HCT116 (cell line): ENCODE data around the gene LDB2. TPM values are rescaled to one million over a fixed set of nuclear protein-coding genes. Genes with fewer than 3 reads are reported as not detected.

ENCODE experiments used
- ATAC-seq: fragments of 200-7000 bp; cut with Tn5 transposase; 2 replicates; pipeline ENCODE4 v1.9.1; 2020; ENCODE audit warnings: mild to moderate bottlenecking, moderate library complexity
- BruUV-seq: library from RNA; stranded (reverse); fragments of 400-500 nt; replicated peaks from 2 replicates; lab custom pipeline; 2021; lab: Mats Ljungman, UMichigan
- CTCF ChIA-PET: fragments of 300-600 bp; sonication (Branson Sonifier 250); formaldehyde crosslinking; loops from one replicate; lab custom pipeline; 2021; ENCODE audit warnings: antibody characterized with exemption; lab: Charles Lee
- POLR2A ChIA-PET: fragments of 300-600, 350-600 bp; sonication (Branson Sonifier 250); formaldehyde crosslinking; loops from one replicate; lab custom pipeline; 2021; ENCODE audit warnings: antibody characterized with exemption; lab: Charles Lee
- RAD21 ChIA-PET, 2 experiments: fragments of 300-600 bp; sonication (Branson Sonifier 250); formaldehyde crosslinking; loops; one replicate each; lab custom pipeline; 2023; ENCODE audit warnings: low total read pairs in 2 of 2; ENCODE audit not compliant: uncharacterized antibody in 2 of 2, unreplicated experiment in 2 of 2, low non-redundant PET in 1 of 2; lab: Charles Lee
- DNase-seq: peaks from one replicate; pipeline ENCODE4 v3.0.0-alpha.2; 2010; ENCODE audit warnings: low read depth, low spot score
- H2AFZ ChIP-seq: fragments of 200-600 bp; shearing (Covaris generic), sonication (generic); 2 replicates; pipeline ENCODE4 v1.6.1; 2017; ENCODE audit warnings: low read depth, mixed run types, mixed read lengths, antibody characterized with exemption, low read length; ENCODE audit not compliant: poor library complexity, severe bottlenecking
- H3K27ac ChIP-seq: 2 replicates; pipeline ENCODE4 v1.5.1; 2012; ENCODE audit warnings: low read depth, low read length
- H3K27me3 ChIP-seq: fragments of 200-600 bp; sonication (generic); 2 replicates; pipeline ENCODE4 v1.6.1; 2016; ENCODE audit warnings: mixed run types, low read length, mixed read lengths; ENCODE audit not compliant: insufficient read depth
- H3K36me3 ChIP-seq, 2 experiments: fragments of 200-500 bp in 1 of 2; fragments of 200-600 bp in 1 of 2; sonication (Bioruptor generic) in 1 of 2; sonication (generic) in 1 of 2; 2 replicates each; pipeline versions ENCODE4 v1.5.1 to v1.6.1; 2014 to 2016; ENCODE audit warnings: low read length in 2 of 2, inconsistent platforms in 1 of 2, mixed read lengths in 1 of 2, mixed run types in 1 of 2; ENCODE audit not compliant: insufficient read depth in 2 of 2, control insufficient read depth in 1 of 2
- H3K4me1 ChIP-seq, 2 experiments: fragments of 200-600 bp in 1 of 2; sonication (generic) in 1 of 2; 2 replicates each; pipeline versions ENCODE4 v1.5.1 to v1.6.1; 2012 to 2017; ENCODE audit warnings: low read length in 2 of 2, inconsistent platforms in 1 of 2, mild to moderate bottlenecking in 1 of 2, mixed read lengths in 1 of 2, mixed run types in 1 of 2, moderate library complexity in 1 of 2; ENCODE audit not compliant: insufficient read depth in 2 of 2, control insufficient read depth in 1 of 2
- H3K4me2 ChIP-seq: fragments of 200-600 bp; sonication (generic); 2 replicates; pipeline ENCODE4 v1.6.1; 2017; ENCODE audit warnings: mixed run types, low read length, mixed read lengths
- H3K4me3 ChIP-seq, 2 experiments: fragments of 200-600 bp in 1 of 2; sonication (generic) in 1 of 2; replicated peaks in 1 of 2; 2 replicates each; pipeline ENCODE4 v1.5.1; 2011 to 2016; ENCODE audit warnings: low read length in 2 of 2, control low read depth in 1 of 2, low read depth in 1 of 2, mild to moderate bottlenecking in 1 of 2, mixed read lengths in 1 of 2, mixed run types in 1 of 2
- H3K79me2 ChIP-seq: fragments of 200-600 bp; sonication (generic); 2 replicates; pipeline ENCODE4 v1.6.1; 2017; ENCODE audit warnings: mild to moderate bottlenecking, mixed run types, low read length, moderate library complexity, mixed read lengths; ENCODE audit not compliant: insufficient read depth
- H3K9ac ChIP-seq: fragments of 200-600 bp; sonication (generic); 2 replicates; pipeline ENCODE4 v1.6.1; 2016; ENCODE audit warnings: low read length, mixed read lengths
- H3K9me2 ChIP-seq: fragments of 200-600 bp; sonication (generic), shearing (Covaris generic); 2 replicates; pipeline ENCODE4 v1.6.1; 2017; ENCODE audit warnings: mixed run types, mild to moderate bottlenecking, moderate library complexity; ENCODE audit not compliant: insufficient read depth
- H3K9me3 ChIP-seq, 2 experiments: fragments of 200-500 bp in 1 of 2; fragments of 200-600 bp in 1 of 2; sonication (Bioruptor generic) in 1 of 2; sonication (generic) in 1 of 2; 2 replicates each; pipeline ENCODE4 v1.6.1; 2014 to 2017; ENCODE audit warnings: low read length in 2 of 2, mixed read lengths in 2 of 2, inconsistent platforms in 1 of 2, low read depth in 1 of 2, mild to moderate bottlenecking in 1 of 2, mixed run types in 1 of 2, moderate library complexity in 1 of 2; ENCODE audit not compliant: control insufficient read depth in 1 of 2, insufficient read depth in 1 of 2
- H4K20me1 ChIP-seq: fragments of 200-600 bp; sonication (generic), shearing (Covaris generic); 2 replicates; pipeline ENCODE4 v1.6.1; 2017; ENCODE audit warnings: mixed run types, mild to moderate bottlenecking, moderate library complexity; ENCODE audit not compliant: insufficient read depth
- CBX3 ChIP-seq: IDR thresholded peaks from 2 replicates; pipeline ENCODE4 v1.6.1; 2012; ENCODE audit warnings: low read depth
- CEBPB ChIP-seq: IDR thresholded peaks from 2 replicates; pipeline ENCODE4 v1.6.1; 2012; ENCODE audit warnings: low read depth
- ELF1 ChIP-seq: IDR thresholded peaks from 2 replicates; pipeline ENCODE4 v1.6.1; 2012; ENCODE audit warnings: low read depth, borderline replicate concordance
- EZH2 ChIP-seq: fragments of 200-600 bp; sonication (generic); IDR thresholded peaks from 2 replicates; pipeline ENCODE4 v1.6.1; 2017; ENCODE audit warnings: antibody characterized with exemption, mixed run types
- EZH2phosphoT487 ChIP-seq: fragments of 200-600 bp; IDR thresholded peaks from 2 replicates; pipeline ENCODE4 v1.6.1; 2018; ENCODE audit warnings: antibody characterized with exemption, borderline replicate concordance
- FOSL1 ChIP-seq: IDR thresholded peaks from 2 replicates; pipeline ENCODE4 v1.6.1; 2012; ENCODE audit warnings: low read depth
- JUND ChIP-seq: IDR thresholded peaks from 2 replicates; pipeline ENCODE4 v1.6.1; 2012
- POLR2A ChIP-seq: IDR thresholded peaks from 2 replicates; pipeline ENCODE4 v1.7.0; 2011; ENCODE audit warnings: borderline replicate concordance; ENCODE audit not compliant: insufficient read depth, insufficient read length; ENCODE audit errors: extremely low read depth
- POLR2AphosphoS5 ChIP-seq: IDR thresholded peaks from 2 replicates; pipeline ENCODE4 v1.6.1; 2011; ENCODE audit warnings: mild to moderate bottlenecking, low read depth, low read length, moderate library complexity
- RAD21 ChIP-seq: IDR thresholded peaks from 2 replicates; pipeline ENCODE4 v1.6.1; 2012; ENCODE audit warnings: low read depth, mild to moderate bottlenecking
- SIN3A ChIP-seq: IDR thresholded peaks from 2 replicates; pipeline ENCODE4 v1.6.1; 2012; ENCODE audit warnings: low read depth
- SP1 ChIP-seq: IDR thresholded peaks from 2 replicates; pipeline ENCODE4 v1.6.1; 2012; ENCODE audit warnings: low read depth
- YY1 ChIP-seq: IDR thresholded peaks from 2 replicates; pipeline ENCODE4 v1.6.1; 2011; ENCODE audit warnings: low read length, low read depth, moderate library complexity, mild to moderate bottlenecking; ENCODE audit not compliant: insufficient replicate concordance; ENCODE audit errors: extremely low read depth
- ZFX ChIP-seq: fragments of 450-650 bp; IDR thresholded peaks from 2 replicates; pipeline ENCODE4 v1.6.1; 2017
- ZNF274 ChIP-seq: fragments of 200-500 bp; sonication (Bioruptor generic); IDR thresholded peaks from 2 replicates; pipeline ENCODE4 v1.6.1; 2014; ENCODE audit warnings: mild to moderate bottlenecking, low read depth, low read length, inconsistent platforms
- intact Hi-C: fragments of 100-400 bp; cut with micrococcal nuclease; formaldehyde crosslinking; loops from 2 replicates; pipeline ENCODE4 v1.10.0; 2022
- total RNA-seq: library from RNA; stranded (reverse); gene quantifications from one replicate; pipeline ENCODE4 v1.2.1, GENCODE V29; 2021; ENCODE audit not compliant: unreplicated experiment
- TF ChIP-seq, protein P1 (sequence below): IDR thresholded peaks from 2 replicates; pipeline ENCODE4 v1.6.1; 2012
- TF ChIP-seq, protein P2 (sequence below), 3 experiments: fragments of 200-600 bp in 1 of 3; sonication (generic) in 1 of 3; IDR thresholded peaks in 2 of 3; conservative IDR thresholded peaks in 1 of 3; 2 replicates each; pipeline ENCODE4 v1.5.1; 2012 to 2017; ENCODE audit warnings: low read depth in 2 of 3, low read length in 2 of 3, antibody characterized with exemption in 1 of 3, borderline replicate concordance in 1 of 3, control low read depth in 1 of 3, mild to moderate bottlenecking in 1 of 3, mixed read lengths in 1 of 3, mixed run types in 1 of 3, moderate library complexity in 1 of 3; ENCODE audit not compliant: insufficient read depth in 1 of 3

The LDB2 gene
- total RNA-seq, 1 experiment from 2014 or later = 0.12 TPM

DNA sequence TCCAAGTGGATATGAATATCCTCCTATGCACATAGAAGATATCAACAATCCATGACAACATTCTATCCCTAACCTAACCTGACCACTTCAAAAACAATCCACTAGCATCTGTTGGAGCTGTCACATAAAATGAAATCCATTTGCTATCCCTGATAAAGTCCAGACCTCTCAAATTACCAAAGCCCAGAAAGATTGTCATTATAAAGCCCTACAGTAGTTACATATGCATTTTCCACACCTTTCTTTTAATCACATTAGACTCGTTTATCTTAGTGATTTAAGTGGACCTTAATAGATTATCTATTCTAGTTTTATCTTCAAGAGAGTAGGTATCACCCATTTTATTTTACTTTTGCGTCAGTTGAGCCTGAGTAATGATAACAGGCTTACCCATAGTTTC is 30.6 kb downstream of the LDB2 start:
- Histone ChIP-seq H3K9me2 (no peaks in the 10 kb centered on the region), H3K4me2 (no peak overlapping the region), H3K9ac (no peak overlapping the region), H3K4me1 (peaks cover 1 to 5% of the 10 kb centered on the region in 2 experiments; a peak in 2 of 4 replicates), H3K27me3 (no peaks in the 10 kb centered on the region), H2AFZ (no peak overlapping the region), H3K27ac (no peak overlapping the region), H3K79me2 (no peaks in the 10 kb centered on the region), H3K9me3 (no peaks in the 10 kb centered on the region), H3K4me3 (no peak overlapping the region), H3K36me3 (no peaks in the 10 kb centered on the region), H4K20me1 (no peaks in the 10 kb centered on the region)
- CTCF ChIA-PET = no interaction called here
- POLR2A ChIA-PET = no interaction called here
- no peak for DNase-seq
- BruUV-seq = no TSS peak
- ATAC-seq = no peak
- RAD21 ChIA-PET = no interaction called here
- TF ChIP-seq YY1 (no peak), EZH2 (no peak), JUND (no peak), EZH2phosphoT487 (no peak), ELF1 (no peak), RAD21 (no peak), CEBPB (no peak), POLR2A (no peak), FOSL1 (no peak), SIN3A (no peak), CBX3 (no peak), SP1 (no peak), ZFX (no peak), POLR2AphosphoS5 (no peak), ZNF274 (no peak)
- TF ChIP-seq, protein P1, sequence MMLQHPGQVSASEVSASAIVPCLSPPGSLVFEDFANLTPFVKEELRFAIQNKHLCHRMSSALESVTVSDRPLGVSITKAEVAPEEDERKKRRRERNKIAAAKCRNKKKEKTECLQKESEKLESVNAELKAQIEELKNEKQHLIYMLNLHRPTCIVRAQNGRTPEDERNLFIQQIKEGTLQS = no peak
- TF ChIP-seq, protein P2, sequence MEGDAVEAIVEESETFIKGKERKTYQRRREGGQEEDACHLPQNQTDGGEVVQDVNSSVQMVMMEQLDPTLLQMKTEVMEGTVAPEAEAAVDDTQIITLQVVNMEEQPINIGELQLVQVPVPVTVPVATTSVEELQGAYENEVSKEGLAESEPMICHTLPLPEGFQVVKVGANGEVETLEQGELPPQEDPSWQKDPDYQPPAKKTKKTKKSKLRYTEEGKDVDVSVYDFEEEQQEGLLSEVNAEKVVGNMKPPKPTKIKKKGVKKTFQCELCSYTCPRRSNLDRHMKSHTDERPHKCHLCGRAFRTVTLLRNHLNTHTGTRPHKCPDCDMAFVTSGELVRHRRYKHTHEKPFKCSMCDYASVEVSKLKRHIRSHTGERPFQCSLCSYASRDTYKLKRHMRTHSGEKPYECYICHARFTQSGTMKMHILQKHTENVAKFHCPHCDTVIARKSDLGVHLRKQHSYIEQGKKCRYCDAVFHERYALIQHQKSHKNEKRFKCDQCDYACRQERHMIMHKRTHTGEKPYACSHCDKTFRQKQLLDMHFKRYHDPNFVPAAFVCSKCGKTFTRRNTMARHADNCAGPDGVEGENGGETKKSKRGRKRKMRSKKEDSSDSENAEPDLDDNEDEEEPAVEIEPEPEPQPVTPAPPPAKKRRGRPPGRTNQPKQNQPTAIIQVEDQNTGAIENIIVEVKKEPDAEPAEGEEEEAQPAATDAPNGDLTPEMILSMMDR (IDR thresholded peaks at IDR 0.05 in 2 of 3, conservative IDR thresholded peaks at IDR 0.05 in 1 of 3; ENCODE audit: borderline replicate concordance in 1 of 3, insufficient read depth in 1 of 3, low read depth in 2 of 3, low read length in 2 of 3) = no peak
- intact Hi-C loops = no loop called here
